GM12878 (cell line): ENCODE measurements around the gene PRSS27. TPM values are rescaled to one million over a fixed set of nuclear protein-coding genes. Genes with fewer than 3 reads are reported as not detected.
"Not testable (repeated sequence)": the region's sequence is repeated elsewhere in the genome, so short reads cannot be mapped to it uniquely, and the experiment has no call there.

Experiments used
- ATAC-seq: fragments of 200-7000 bp; cut with Tn5 transposase; 3 replicates; pipeline ENCODE4 v1.9.1; 2020; ENCODE audit warnings: mild to moderate bottlenecking, moderate library complexity
- BruUV-seq: library from RNA; stranded (reverse); fragments of 400-500 nt; replicated peaks from 2 replicates; lab custom pipeline; 2021; lab: Mats Ljungman, UMichigan
- CTCF ChIA-PET: fragments of 300-600 bp; sonication (Branson Sonifier 250); formaldehyde crosslinking; extraction: SDS; loops from one replicate; lab custom pipeline; 2021; ENCODE audit warnings: inconsistent platforms; lab: Yijun Ruan, JAX
- POLR2A ChIA-PET: fragments of 350-600 bp; formaldehyde crosslinking; extraction: SDS; loops from one replicate; lab custom pipeline; 2021; ENCODE audit warnings: inconsistent platforms; lab: Charles Lee
- RAD21 ChIA-PET: fragments of 300-600 bp; sonication (Branson Sonifier 250); formaldehyde crosslinking; loops from one replicate; lab custom pipeline; 2023; ENCODE audit warnings: antibody characterized with exemption; ENCODE audit not compliant: unreplicated experiment; lab: Charles Lee
- SMC1A ChIA-PET: fragments of 300-600 bp; sonication (Branson Sonifier 250); formaldehyde crosslinking; loops from one replicate; lab custom pipeline; 2023; ENCODE audit not compliant: unreplicated experiment, uncharacterized antibody; lab: Charles Lee
- DNase-seq: peaks from one replicate; pipeline ENCODE4 v3.0.0-alpha.2; 2011; ENCODE audit warnings: low read depth, low spot score
- FAIRE-seq: peaks from 3 replicates; lab custom pipeline; 2011; peaks lifted over from hg19 to GRCh38; lab: Jason Lieb, UNC
- H2AFZ ChIP-seq: 2 replicates; pipeline ENCODE4 v1.6.0; 2011; ENCODE audit warnings: low read depth, low read length, control low read depth; ENCODE audit not compliant: control insufficient read depth
- H3K27ac ChIP-seq: 2 replicates; pipeline ENCODE4 v1.5.1; 2011; ENCODE audit warnings: control low read depth; ENCODE audit not compliant: control insufficient read depth, insufficient read depth
- H3K27me3 ChIP-seq, 2 experiments: replicated peaks in 1 of 2; 2 replicates each; pipeline versions ENCODE4 v1.6.0 to v1.6.1; 2011; ENCODE audit warnings: low read length in 1 of 2; ENCODE audit not compliant: control insufficient read depth in 2 of 2, insufficient read depth in 2 of 2
- H3K36me3 ChIP-seq, 2 experiments: 2 replicates each; pipeline ENCODE4 v1.5.1; 2011; ENCODE audit warnings: low read length in 1 of 2; ENCODE audit not compliant: control insufficient read depth in 2 of 2, insufficient read depth in 2 of 2
- H3K4me1 ChIP-seq: 2 replicates; pipeline ENCODE4 v1.6.1; 2011; ENCODE audit warnings: mild to moderate bottlenecking, low read length, moderate library complexity, mixed read lengths; ENCODE audit not compliant: control insufficient read depth, insufficient read depth
- H3K4me2 ChIP-seq: 2 replicates; pipeline ENCODE4 v1.6.0; 2011; ENCODE audit warnings: control low read depth; ENCODE audit not compliant: control insufficient read depth, insufficient read depth
- H3K4me3 ChIP-seq: fragments of 200-600 bp; sonication (generic); 2 replicates; pipeline ENCODE4 v1.5.1; 2016
- H3K79me2 ChIP-seq: 2 replicates; pipeline ENCODE4 v1.6.0; 2011; ENCODE audit warnings: low read length; ENCODE audit not compliant: control insufficient read depth, insufficient read depth
- H3K9ac ChIP-seq: 2 replicates; pipeline ENCODE4 v1.8.0; 2011; ENCODE audit warnings: low read length, control low read depth, mixed read lengths; ENCODE audit not compliant: control insufficient read depth, insufficient read depth
- H3K9me3 ChIP-seq: replicated peaks from 3 replicates; pipeline ENCODE4 v1.5.1; 2011; ENCODE audit warnings: mild to moderate bottlenecking, low read length; ENCODE audit not compliant: control insufficient read depth, insufficient read depth
- H4K20me1 ChIP-seq: 2 replicates; pipeline ENCODE4 v1.6.0; 2011; ENCODE audit not compliant: control insufficient read depth, insufficient read depth
- WGBS: methylation state at CpG from one replicate; pipeline ENCODE4 v1.1.6; 2016; ENCODE audit warnings: low lambda C conversion rate; ENCODE audit not compliant: insufficient replicate concordance, insufficient coverage; ENCODE audit errors: missing lambda C conversion rate; 5-methylcytosine and 5-hydroxymethylcytosine counted together
- in situ Hi-C: fragments of 300-500 bp; cut with MboI; formaldehyde crosslinking; loops from 9 replicates; pipeline ENCODE4 v1.14.3; 2018; ENCODE audit warnings: mixed read lengths
- intact Hi-C: fragments of 100-400 bp; cut with micrococcal nuclease; formaldehyde crosslinking; loops from one replicate; pipeline ENCODE4 v1.14.2; 2022; ENCODE audit not compliant: unreplicated experiment
- polyA plus RNA-seq, 11 experiments: library from polyadenylated mRNA; depleted of rRNA in 4 of 11; unstranded in 6 of 11; stranded (reverse) in 5 of 11; fragments of >200 nt; fragmentation: Nextera tagmentation in 4 of 11; fragmentation: Illumina TruSeq in 1 of 11; extraction: Ambion mirVana in 4 of 11; extraction: Trizol in 1 of 11; gene quantifications; 1 replicate in 1 of 11; 2 replicates in 10 of 11; pipeline versions ENCODE4 v1.2.1 to v1.2.3, GENCODE V29; 2011 to 2016; ENCODE audit warnings: inconsistent platforms in 2 of 11, missing spikeins in 2 of 11, low read depth in 1 of 11
- total RNA-seq, 4 experiments: library from RNA; depleted of rRNA in 3 of 4; stranded (reverse); fragments of >200 nt in 3 of 4; fragmentation: Illumina TruSeq in 1 of 4; extraction: Trizol in 1 of 4; gene quantifications; 2 replicates each; pipeline versions ENCODE4 v1.2.1 to v1.2.3, GENCODE V29; 2013 to 2021

PRSS27 gene
- total and polyA plus RNA-seq, 10 of the 15 experiments (the other 5 are each of a cell fraction or from before 2014, with no cell fraction given) = 0.18 to 1.8 (median 0.51) TPM; not detected in 2

- DNase-seq, CTCF ChIA-PET, RAD21 ChIA-PET, H3K4me1 ChIP-seq, H3K4me3 ChIP-seq, POLR2A ChIA-PET, H3K9me3 ChIP-seq, H3K4me2 ChIP-seq, BruUV-seq, ATAC-seq, SMC1A ChIA-PET, H3K27me3 ChIP-seq, FAIRE-seq, H4K20me1 ChIP-seq, in situ Hi-C loops, H2AFZ ChIP-seq, H3K9ac ChIP-seq, H3K27ac ChIP-seq, H3K36me3 ChIP-seq: not testable (repeated sequence)
- intact Hi-C loops = loop anchor here (10.0 kb wide), 1 partner anchor 145 kb away; the partner anchor contains the start of genes CEMP1 and PDPK1
- peaks cover 28% of the 10 kb centered on the region for H3K79me2 ChIP-seq
- 99% methylated on average over 4 of the region's 4 CpGs for WGBS
Observed at GRCh38 chr16:2679902-2680301, 40.1 kb downstream of the PRSS27 start.

GRCh38 chr16:2678206-2678965 lies 41.6 kb downstream of the PRSS27 start:
- H4K20me1 ChIP-seq, FAIRE-seq, H3K4me2 ChIP-seq, in situ Hi-C loops, intact Hi-C loops, H3K9ac ChIP-seq, H3K4me1 ChIP-seq, H3K27ac ChIP-seq, BruUV-seq, CTCF ChIA-PET, SMC1A ChIA-PET, RAD21 ChIA-PET, POLR2A ChIA-PET, H3K36me3 ChIP-seq, DNase-seq, H2AFZ ChIP-seq, ATAC-seq, H3K4me3 ChIP-seq, H3K27me3 ChIP-seq, H3K9me3 ChIP-seq: not testable (repeated sequence)
- H3K79me2 ChIP-seq = peaks cover 22% of the 10 kb centered on the region
- WGBS = 89% methylated on average over 14 of the region's 23 CpGs

- H2AFZ ChIP-seq, H3K9me3 ChIP-seq, H3K9ac ChIP-seq, H4K20me1 ChIP-seq, intact Hi-C loops, H3K27ac ChIP-seq, H3K36me3 ChIP-seq, H3K4me3 ChIP-seq, POLR2A ChIA-PET, SMC1A ChIA-PET, H3K4me1 ChIP-seq, ATAC-seq, FAIRE-seq, H3K27me3 ChIP-seq, in situ Hi-C loops, CTCF ChIA-PET, DNase-seq, BruUV-seq, RAD21 ChIA-PET, H3K4me2 ChIP-seq: not testable (repeated sequence)
- WGBS = 100% methylated on average over 3 of the region's 3 CpGs
- peaks cover 15% of the 10 kb centered on the region for H3K79me2 ChIP-seq
Observed at GRCh38 chr16:2676937-2677336, 43.1 kb downstream of the PRSS27 start.
